ENCODE results near the gene NEU4.
"Not testable (repeated sequence)": the region's sequence is repeated elsewhere in the genome, so short reads cannot be mapped to it uniquely, and the experiment has no call there.

NEU4 gene

DNA sequence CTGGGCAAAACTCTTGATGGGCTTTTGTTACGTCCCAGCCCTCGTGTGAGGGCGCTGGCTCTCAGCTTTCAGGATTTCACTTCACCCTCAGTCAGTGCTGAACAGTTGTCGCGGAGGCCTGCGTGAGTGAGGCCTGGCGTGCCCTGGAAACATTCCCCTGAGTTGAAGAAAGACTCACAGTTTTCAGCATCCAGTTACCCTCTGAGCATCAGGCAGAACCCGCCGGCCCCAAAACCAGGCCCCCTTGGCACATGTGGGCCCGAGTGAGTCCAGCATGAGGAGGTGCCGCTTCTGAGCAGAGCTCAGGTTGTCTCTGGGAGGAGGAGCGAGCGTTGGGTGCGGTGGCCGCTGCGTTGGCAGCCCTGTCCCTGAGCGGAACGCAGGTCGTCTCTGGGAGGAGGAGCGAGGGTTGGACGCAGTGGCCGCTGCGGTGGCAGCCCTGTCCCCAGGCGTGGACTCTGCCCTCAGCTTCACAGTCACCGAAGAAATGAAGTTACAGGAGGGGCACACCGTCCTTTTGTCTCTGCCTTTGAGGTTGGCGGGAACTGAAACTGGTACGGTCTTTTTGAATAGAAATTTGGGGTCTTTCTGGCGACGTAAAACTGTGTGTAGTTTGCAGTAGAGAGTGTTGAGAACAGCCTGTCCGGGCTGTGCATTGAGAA, at the start of gene NEU4:
Gene NEU4 (plus strand): TSS at position 473 of the 662 bp plus-strand sequence. CDS start 5,292 bp downstream, outside the sequence.
- DNase-seq (ENCODE audit: extremely low read depth in 1 of 2, low read depth in 1 of 2) = no peak

DNA sequence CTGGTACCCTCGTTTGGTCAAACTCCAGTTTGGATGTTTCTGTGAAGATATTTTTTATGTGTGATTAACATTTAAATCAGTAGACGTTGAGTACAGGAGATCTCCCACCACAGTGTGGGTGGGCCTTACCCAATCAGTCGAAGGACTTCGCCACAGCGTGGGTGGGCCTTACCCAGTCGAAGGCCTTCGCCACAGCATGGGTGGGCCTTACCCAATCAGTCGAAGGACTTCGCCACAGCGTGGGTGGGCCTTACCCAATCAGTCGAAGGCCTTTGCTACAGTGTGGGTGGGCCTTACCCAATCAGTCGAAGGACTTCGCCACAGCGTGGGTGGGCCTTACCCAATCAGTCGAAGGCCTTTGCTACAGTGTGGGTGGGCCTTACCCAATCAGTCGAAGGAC, 49.1 kb upstream of the NEU4 start:
- not testable (repeated sequence) for DNase-seq (ENCODE audit: extremely low read depth in 1 of 2, low read depth in 1 of 2)

- DNase-seq (ENCODE audit: extremely low read depth in 1 of 2, low read depth in 1 of 2) = no peak
Measured at GRCh38 chr2:241760301-241760771, 48.7 kb upstream of the NEU4 start.

DNA sequence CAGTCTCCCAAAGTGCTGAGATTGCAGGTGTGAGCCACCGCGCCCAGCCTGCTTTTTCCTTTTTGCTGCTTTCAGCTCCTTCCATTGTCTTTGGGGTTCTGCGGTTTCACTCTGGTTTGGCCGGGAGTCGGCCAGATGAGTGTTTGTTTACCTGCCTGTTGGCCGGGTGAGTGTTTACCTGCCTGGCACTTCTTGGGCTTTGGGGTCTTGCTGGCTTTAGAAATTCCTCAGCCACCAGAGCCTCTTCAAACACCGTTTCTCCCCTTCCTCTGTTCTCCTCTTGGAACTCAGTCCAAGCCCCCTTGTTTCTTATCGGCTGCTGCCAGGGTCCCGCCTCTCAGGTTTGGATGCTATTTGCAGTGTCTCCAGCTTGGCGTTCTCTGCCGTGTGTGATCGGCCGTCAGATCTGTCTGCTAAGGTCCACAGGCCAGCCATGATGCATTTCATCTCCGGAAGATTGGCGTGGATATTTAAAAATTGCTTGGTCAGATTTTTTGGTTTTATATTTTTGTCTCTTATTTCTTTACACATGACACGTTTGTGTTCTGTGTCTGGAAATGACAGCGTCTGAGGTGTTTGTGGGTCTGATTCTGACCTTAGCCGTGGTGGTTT, 46.6 kb upstream of the NEU4 start:
- no peak for DNase-seq (ENCODE audit: extremely low read depth in 1 of 2, low read depth in 1 of 2)

- peak; percentile 30 to 32 for DNase-seq (ENCODE audit: extremely low read depth in 1 of 2, low read depth in 1 of 2)
Measured at GRCh38 chr2:241762933-241763369, 46.0 kb upstream of the NEU4 start.

- DNase-seq (ENCODE audit: extremely low read depth in 1 of 2, low read depth in 1 of 2) = no peak
Measured at GRCh38 chr2:241763551-241764274, 45.3 kb upstream of the NEU4 start.

- DNase-seq (ENCODE audit: extremely low read depth in 1 of 2, low read depth in 1 of 2) = no peak
Measured at GRCh38 chr2:241764275-241765241, 44.4 kb upstream of the NEU4 start.

- DNase-seq (ENCODE audit: extremely low read depth in 1 of 2, low read depth in 1 of 2) = no peak
Measured at GRCh38 chr2:241767464-241768250, 41.3 kb upstream of the NEU4 start.

DNA sequence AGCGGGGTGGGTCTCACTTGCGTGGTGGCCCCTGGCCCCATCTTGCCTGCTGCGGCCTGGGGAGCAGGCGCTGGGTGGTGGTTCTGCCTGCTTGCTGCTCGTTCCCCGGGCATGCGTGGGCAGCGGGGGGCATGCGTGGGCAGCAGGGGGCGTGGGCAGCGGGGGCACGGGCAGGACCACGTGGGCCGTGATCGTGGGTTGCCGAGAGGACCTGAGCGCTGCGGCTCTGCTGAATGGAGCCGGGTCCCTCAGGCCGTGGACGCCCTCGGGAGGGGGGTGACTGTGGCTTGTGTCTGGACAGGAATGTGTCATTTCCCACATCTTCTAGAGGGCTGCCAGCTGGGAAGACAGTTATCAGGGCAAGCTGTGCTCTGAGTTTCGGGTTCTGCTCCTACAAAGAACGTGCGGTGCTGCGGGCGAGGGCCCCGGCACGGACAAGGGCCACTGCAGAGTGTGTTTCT, 40.7 kb upstream of the NEU4 start:
- no peak for DNase-seq (ENCODE audit: extremely low read depth in 1 of 2, low read depth in 1 of 2)

GRCh38 chr2:241768850-241769249, 40.1 kb upstream of the NEU4 start:
- DNase-seq (ENCODE audit: extremely low read depth in 1 of 2, low read depth in 1 of 2) = no peak

DNA sequence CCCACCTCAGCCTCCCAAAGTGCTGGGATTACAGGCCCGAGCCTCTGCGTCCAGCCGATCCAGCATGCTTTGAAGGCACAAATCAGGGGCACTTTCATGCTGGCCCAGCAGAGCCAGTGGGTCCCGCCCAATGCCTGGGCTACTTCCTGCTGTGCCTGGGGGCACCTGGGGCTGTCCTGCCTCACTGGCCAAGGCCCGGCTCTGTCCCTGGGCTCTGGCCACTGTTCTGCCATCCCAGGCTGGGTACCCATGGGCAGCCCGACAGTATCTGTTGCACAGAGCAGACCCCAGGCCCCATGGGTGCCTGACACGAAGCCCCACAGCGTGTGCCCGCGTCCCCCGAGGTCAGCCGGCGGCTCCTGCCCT, 39.2 kb upstream of the NEU4 start:
- no peak for DNase-seq (ENCODE audit: extremely low read depth in 1 of 2, low read depth in 1 of 2)

- no peak for DNase-seq (ENCODE audit: extremely low read depth in 1 of 2, low read depth in 1 of 2)
Measured at GRCh38 chr2:241770185-241770935, 38.6 kb upstream of the NEU4 start.

- no peak for DNase-seq (ENCODE audit: extremely low read depth in 1 of 2, low read depth in 1 of 2)
Measured at GRCh38 chr2:241770936-241771285, 38.1 kb upstream of the NEU4 start.

DNA sequence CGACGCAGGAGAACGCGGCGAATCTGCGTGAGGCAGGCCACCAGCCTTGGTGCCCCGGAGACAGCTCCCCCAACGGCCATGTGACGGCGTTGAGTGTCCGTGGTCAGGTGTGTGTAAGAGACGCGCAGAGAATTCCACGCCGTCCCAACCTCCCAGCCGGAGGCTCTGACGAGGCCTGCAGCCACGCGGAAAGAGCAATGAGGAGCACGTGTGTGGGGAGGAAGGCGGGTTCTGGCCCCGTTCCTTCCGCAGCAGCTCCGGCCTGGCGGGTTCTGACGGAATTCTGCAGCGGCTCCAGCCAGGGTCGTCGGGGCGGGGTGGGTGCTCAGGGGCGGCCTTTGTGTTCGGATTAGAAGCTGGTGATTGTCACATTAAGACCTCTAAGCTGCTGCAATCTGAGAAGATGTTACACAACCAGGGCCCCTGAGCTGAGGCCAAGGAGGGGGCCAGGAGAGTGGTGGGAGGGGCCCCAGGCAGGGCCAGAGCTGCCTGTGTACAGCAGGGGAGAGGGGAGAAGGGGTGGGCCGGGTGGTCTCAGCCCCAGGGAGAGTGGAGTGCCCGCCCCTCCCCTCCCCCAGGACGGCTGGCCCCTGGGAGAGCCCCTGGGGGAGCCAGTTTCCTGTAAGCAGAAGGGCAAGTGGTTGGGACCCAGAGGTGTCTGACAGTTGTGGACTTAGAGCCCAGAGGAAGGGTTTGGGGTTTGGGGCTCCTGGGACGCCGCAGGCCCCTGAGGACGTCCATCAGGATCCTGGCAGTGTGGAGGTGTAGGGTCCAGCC, 37.5 kb upstream of the NEU4 start:
- no peak for DNase-seq (ENCODE audit: extremely low read depth in 1 of 2, low read depth in 1 of 2)

DNA sequence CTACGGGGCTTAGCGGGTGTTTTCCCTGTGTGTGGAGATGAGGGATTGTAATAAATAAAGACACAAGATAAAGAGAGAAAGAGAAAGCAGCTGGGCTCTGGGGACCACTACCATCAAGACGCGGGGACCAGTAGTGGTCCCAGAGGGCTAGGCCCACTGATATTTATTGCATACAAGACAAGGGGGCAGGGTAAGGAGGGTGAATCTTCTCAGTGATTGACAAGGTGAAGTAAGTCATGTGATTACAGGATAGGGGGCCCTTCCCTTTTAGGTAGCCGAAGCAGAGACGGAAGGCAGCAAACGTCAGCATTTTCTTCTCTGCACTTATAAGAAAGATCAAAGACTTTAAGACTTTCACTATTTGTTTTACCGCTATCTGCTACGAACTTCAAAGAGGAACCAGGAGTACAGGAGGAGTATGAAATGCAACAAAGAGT, 36.9 kb upstream of the NEU4 start:
- DNase-seq (ENCODE audit: extremely low read depth in 1 of 2, low read depth in 1 of 2) = no peak

- DNase-seq (ENCODE audit: extremely low read depth in 1 of 2, low read depth in 1 of 2) = no peak
Measured at GRCh38 chr2:241773511-241774418, 35.2 kb upstream of the NEU4 start.

- no peak for DNase-seq (ENCODE audit: extremely low read depth in 1 of 2, low read depth in 1 of 2)
Measured at GRCh38 chr2:241774419-241775222, 34.4 kb upstream of the NEU4 start.

All from activated CD8-positive, alpha-beta memory T cell treated with anti-CD3 and anti-CD28 coated beads for 1 hour (primary cell).